ENCODE measurements around the gene RBBP8NL. TPM values are rescaled to one million over a fixed set of nuclear protein-coding genes. Genes with fewer than 3 reads are reported as not detected.

The RBBP8NL gene
- polyA plus RNA-seq, 1 donor (not counting 4 experiments of a cell fraction or from before 2014, with no cell fraction given): 0.13 TPM

GRCh38 chr20:62470459-62470858 lies 43.1 kb upstream of the RBBP8NL start:
- no peak for FAIRE-seq
- H2AFZ ChIP-seq (ENCODE audit: control insufficient read depth, low read length): no peak overlapping the region
- H3K27me3 ChIP-seq (ENCODE audit: control insufficient read depth, extremely low read depth, insufficient read depth, low read length): peaks cover 72% of the 10 kb centered on the region
- no peaks in the 10 kb centered on the region for H3K9me3 ChIP-seq (ENCODE audit: control insufficient read depth, low read depth, low read length)
- no peak overlapping the region for H3K9ac ChIP-seq (ENCODE audit: control insufficient read depth, extremely low read depth, insufficient read depth, low read length)
- dilution Hi-C loops (cut with MboI; ENCODE audit: extremely low pct_ligation_motif_present, low sequenced_read_pairs): no loop called here
- no peaks in the 10 kb centered on the region for H3K79me2 ChIP-seq (ENCODE audit: control insufficient read depth, insufficient read depth, low read length)
- TF ChIP-seq EZH2 (IDR thresholded peaks at IDR 0.05; ENCODE audit: low read length) (no peak), CTCF (optimal IDR thresholded peaks at IDR 0.05 in 1 of 3, IDR thresholded peaks at IDR 0.05 in 1 of 3, conservative IDR thresholded peaks at IDR 0.05 in 1 of 3; ENCODE audit: extremely low read depth in 1 of 3, insufficient read depth in 2 of 3, low read length in 3 of 3) (no peak)
- no peaks in the 10 kb centered on the region for H3K4me1 ChIP-seq (ENCODE audit: control insufficient read depth, extremely low read depth, insufficient read depth, low read length)
- no peak overlapping the region for H3K4me3 ChIP-seq (ENCODE audit: control insufficient read depth in 2 of 3, extremely low read depth in 1 of 3, insufficient read depth in 2 of 3, low read depth in 1 of 3, low read length in 3 of 3)
- no peak for DNase-seq (ENCODE audit: low read depth, low spot score)
- no peak overlapping the region for H3K4me2 ChIP-seq (ENCODE audit: control insufficient read depth, extremely low read depth, insufficient read depth, low read depth, low read length)
- no peaks in the 10 kb centered on the region for H3K36me3 ChIP-seq (ENCODE audit: control insufficient read depth in 2 of 2, extremely low read depth in 1 of 2, insufficient read depth in 2 of 2, low read length in 2 of 2)
- H3K27ac ChIP-seq (ENCODE audit: control insufficient read depth, insufficient read depth, low read length): no peak overlapping the region
- no peaks in the 10 kb centered on the region for H3K9me1 ChIP-seq (ENCODE audit: control insufficient read depth, extremely low read depth, insufficient read depth, low read length)
- peaks cover 2% of the 10 kb centered on the region for H4K20me1 ChIP-seq (ENCODE audit: control insufficient read depth, extremely low read depth, insufficient read depth, low read length)

- Histone ChIP-seq H3K27me3 (ENCODE audit: control insufficient read depth, extremely low read depth, insufficient read depth, low read length) (peaks cover 68% of the 10 kb centered on the region), H3K4me2 (ENCODE audit: control insufficient read depth, extremely low read depth, insufficient read depth, low read depth, low read length) (no peak overlapping the region), H3K9me3 (ENCODE audit: control insufficient read depth, low read depth, low read length) (no peaks in the 10 kb centered on the region), H3K36me3 (ENCODE audit: control insufficient read depth in 2 of 2, extremely low read depth in 1 of 2, insufficient read depth in 2 of 2, low read length in 2 of 2) (no peaks in the 10 kb centered on the region), H4K20me1 (ENCODE audit: control insufficient read depth, extremely low read depth, insufficient read depth, low read length) (peaks cover 2% of the 10 kb centered on the region), H3K9me1 (ENCODE audit: control insufficient read depth, extremely low read depth, insufficient read depth, low read length) (no peaks in the 10 kb centered on the region), H2AFZ (ENCODE audit: control insufficient read depth, low read length) (no peak overlapping the region), H3K9ac (ENCODE audit: control insufficient read depth, extremely low read depth, insufficient read depth, low read length) (no peak overlapping the region), H3K4me3 (ENCODE audit: control insufficient read depth in 2 of 3, extremely low read depth in 1 of 3, insufficient read depth in 2 of 3, low read depth in 1 of 3, low read length in 3 of 3) (no peak overlapping the region), H3K79me2 (ENCODE audit: control insufficient read depth, insufficient read depth, low read length) (no peaks in the 10 kb centered on the region), H3K27ac (ENCODE audit: control insufficient read depth, insufficient read depth, low read length) (no peak overlapping the region), H3K4me1 (ENCODE audit: control insufficient read depth, extremely low read depth, insufficient read depth, low read length) (no peaks in the 10 kb centered on the region)
- no peak for TF ChIP-seq EZH2 (IDR thresholded peaks at IDR 0.05; ENCODE audit: low read length)
- TF ChIP-seq CTCF (optimal IDR thresholded peaks at IDR 0.05 in 1 of 3, IDR thresholded peaks at IDR 0.05 in 1 of 3, conservative IDR thresholded peaks at IDR 0.05 in 1 of 3; ENCODE audit: extremely low read depth in 1 of 3, insufficient read depth in 2 of 3, low read length in 3 of 3): no peak
- DNase-seq (ENCODE audit: low read depth, low spot score) (no peak), FAIRE-seq (no peak)
- dilution Hi-C loops (cut with MboI; ENCODE audit: extremely low pct_ligation_motif_present, low sequenced_read_pairs): no loop called here
Measured at GRCh38 chr20:62470001-62470400, 42.7 kb upstream of the RBBP8NL start.
